GM12892 (cell line): ENCODE results near the gene LLGL2.

ENCODE experiments used
- POLR2A ChIP-seq: IDR thresholded peaks from 2 replicates; pipeline ENCODE4 v1.6.1; 2011; ENCODE audit warnings: low read depth, low read length, control low read depth
- POLR2AphosphoS5 ChIP-seq: IDR thresholded peaks from 2 replicates; pipeline ENCODE4 v1.6.1; 2011; ENCODE audit warnings: low read depth, low read length, control low read depth

DNA sequence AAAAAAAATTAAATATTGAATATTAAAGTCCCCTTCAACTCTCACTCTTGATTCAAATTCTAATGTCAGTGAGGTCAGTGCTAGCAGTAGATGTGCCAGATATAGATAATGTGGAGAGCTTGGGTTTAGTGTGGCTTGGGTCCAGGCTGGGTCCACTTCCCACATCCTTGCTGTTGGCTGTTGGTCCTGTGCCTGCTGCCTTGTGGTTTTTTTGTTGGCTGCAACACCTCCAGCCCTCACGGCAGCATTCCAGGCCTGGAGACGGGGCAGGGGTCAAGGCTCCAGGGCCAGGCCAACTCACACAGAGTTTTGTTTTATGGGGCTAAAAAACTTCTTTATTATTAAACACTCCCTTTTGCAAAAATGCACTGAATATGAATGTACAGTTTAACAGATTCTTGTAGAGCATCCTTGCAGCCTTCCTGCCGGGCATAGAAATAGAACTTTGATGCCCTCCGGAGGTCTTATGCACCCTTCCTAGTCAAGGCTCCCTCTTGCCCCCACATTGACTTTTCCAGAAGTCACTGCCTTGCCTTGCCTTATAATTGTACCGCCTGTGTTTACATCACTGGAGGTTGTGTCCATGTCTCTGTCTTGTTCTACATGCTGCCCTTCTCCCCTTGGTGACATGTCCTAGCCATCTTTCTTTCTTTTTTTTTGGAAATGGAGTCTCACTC lies 36.6 kb downstream of the LLGL2 start:
- TF ChIP-seq POLR2AphosphoS5 = no peak
- TF ChIP-seq POLR2A = no peak
